HG02852 (cell line): ENCODE results near the gene C4orf54.

Experiments
- ATAC-seq: cut with Tn5 transposase; IDR thresholded peaks from one replicate; pipeline ENCODE4 v1.9.1; 2021; ENCODE audit warnings: mild to moderate bottlenecking, moderate library complexity; ENCODE audit not compliant: unreplicated experiment

The C4orf54 gene

GRCh38 chr4:99657798-99658197 lies at the start of gene C4orf54:
TSS of gene C4orf54 (minus strand) at chr4:99657828. CDS start at chr4:99654648, 3,180 bp downstream.
- ATAC-seq, result no peak

- ATAC-seq, result no peak
Measured at GRCh38 chr4:99705891-99706290, 48.3 kb upstream of the C4orf54 start.

DNA sequence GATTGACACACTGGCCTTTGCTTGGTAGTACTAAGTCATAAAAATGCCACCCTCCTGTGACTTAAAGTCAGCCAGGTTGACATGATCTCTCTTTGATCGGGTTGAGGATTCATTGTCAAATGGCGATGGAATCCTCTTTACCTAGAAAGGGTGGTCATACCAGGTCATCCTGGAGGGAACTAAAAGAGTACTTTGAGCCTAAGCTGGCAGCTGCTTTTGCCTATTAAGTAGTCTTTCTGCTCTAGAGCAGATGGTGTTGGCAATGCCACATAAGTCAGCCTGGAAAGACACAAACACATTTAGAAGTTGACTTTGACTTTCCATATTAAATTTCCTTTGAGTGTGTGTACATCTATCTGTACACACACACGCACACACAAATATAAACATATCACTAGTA lies 39.2 kb upstream of the C4orf54 start:
- ATAC-seq, result no peak

GRCh38 chr4:99693140-99693539 lies 35.5 kb upstream of the C4orf54 start:
- ATAC-seq, result no peak

GRCh38 chr4:99690990-99691389 lies 33.4 kb upstream of the C4orf54 start:
- ATAC-seq, result no peak

DNA sequence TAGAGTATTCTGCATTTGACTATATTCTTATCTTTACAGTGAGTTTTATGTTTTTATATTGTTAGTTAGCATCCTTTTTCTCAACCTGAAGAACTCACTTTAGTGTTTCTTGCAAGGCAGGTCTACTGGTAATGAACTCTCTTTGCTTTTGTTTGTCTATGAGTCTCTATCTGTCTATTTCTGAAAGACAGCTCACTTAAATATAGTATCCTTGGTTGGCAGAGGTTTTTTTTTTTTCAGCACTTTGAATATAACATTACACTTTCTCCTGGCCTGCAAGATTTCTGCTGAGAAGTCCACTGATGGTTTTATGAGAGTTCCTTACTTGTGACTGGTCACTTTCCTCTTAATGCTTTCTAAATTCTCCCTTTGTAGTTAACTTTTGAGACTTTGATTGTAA lies 32.8 kb upstream of the C4orf54 start:
- ATAC-seq, result no peak

- no peak for ATAC-seq
Measured at GRCh38 chr4:99687120-99687519, 29.5 kb upstream of the C4orf54 start.

DNA sequence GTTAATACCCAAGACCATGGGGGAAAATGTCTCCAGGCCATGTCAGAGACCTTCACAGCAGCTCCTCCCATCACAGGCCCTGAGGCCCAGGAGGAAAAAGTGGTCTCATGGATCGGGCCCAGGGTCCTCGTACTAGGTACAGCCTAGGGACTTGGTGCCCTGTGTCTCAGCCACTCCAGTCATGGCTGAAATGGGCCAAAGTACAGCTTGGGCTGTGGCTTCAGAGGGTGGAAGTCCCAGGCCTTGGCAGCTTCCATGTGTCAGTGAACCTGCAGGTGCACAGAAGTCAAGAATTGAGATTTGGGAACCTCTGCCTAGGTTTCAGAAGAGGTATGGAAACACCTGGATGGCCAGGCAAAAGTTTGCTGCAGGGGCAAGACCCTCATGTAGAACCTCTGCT lies 27.6 kb upstream of the C4orf54 start:
- no peak for ATAC-seq

- ATAC-seq, result no peak
Measured at GRCh38 chr4:99683895-99684294, 26.3 kb upstream of the C4orf54 start.

GRCh38 chr4:99679976-99680375 lies 22.3 kb upstream of the C4orf54 start:
- no peak for ATAC-seq

DNA sequence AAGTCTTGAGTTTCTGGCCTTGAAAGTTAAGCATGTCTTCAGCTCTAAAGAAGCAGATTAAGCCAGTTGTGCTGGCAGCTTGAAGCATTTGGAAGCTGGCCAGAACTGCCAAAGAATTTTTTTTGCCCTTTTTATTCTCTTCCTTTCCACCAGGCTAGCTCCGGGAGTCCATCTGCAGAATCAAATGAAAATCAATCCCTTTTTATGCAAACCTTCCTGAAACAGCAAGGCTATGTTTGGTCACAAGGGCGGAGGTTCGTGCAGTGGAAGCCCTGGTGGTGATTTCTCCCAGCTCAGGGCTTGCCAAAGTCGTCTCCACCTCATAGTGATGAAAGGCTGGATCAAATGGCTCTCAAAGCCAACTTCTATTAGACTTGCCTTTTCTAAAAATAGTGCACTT lies 21.6 kb upstream of the C4orf54 start:
- ATAC-seq, result no peak

DNA sequence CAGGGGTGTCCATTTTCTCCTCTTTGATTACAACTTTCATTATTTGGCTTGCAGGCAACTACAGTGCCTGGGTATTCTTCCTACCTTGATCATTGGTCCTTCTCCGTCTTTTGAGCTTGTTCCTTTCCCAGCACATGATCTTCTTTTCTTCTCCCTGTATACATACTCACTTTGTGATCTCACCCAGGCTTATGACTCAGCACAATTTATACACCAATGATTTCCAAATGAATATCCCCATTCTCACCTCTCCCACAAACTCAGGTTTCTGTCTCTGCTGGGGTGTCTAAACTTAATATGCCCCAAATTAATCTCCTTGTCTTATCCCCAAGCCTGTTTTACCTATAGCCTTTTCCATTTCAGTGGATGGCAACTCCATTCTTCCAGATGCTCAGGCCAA lies 19.5 kb upstream of the C4orf54 start:
- no peak for ATAC-seq

DNA sequence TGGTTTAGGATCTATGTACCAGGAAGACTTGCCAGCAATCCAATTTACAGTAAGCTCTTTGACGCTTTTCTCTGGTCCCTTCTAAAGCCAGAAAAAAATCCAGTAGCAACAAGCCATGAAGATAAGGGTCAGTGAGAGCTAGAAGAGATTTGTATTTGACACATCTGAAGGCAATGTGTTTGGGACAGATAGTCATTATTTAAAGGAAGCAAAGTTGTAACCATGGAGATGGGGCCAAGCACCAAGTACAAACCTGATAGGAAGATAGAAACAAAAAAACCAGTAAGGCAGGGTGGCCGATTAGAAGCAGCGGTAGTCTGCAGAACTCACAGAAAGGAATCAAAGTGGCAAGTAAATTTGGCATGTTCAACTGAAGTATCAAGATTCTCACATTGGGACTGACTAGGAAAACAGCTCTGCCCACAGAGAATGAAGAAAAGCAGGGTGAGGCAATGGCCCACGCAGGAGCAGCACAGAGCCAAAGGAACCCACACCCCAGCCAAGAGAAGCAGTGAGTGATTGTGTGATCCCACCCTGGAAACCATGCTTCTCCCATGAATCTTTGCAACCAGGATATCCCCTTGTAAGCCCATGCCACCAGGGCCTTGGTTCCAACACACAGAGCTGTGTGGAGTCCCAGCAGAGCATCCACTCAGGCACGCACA lies 12.9 kb upstream of the C4orf54 start:
- no peak for ATAC-seq

- ATAC-seq, result no peak
Measured at GRCh38 chr4:99669084-99669483, 11.5 kb upstream of the C4orf54 start.

DNA sequence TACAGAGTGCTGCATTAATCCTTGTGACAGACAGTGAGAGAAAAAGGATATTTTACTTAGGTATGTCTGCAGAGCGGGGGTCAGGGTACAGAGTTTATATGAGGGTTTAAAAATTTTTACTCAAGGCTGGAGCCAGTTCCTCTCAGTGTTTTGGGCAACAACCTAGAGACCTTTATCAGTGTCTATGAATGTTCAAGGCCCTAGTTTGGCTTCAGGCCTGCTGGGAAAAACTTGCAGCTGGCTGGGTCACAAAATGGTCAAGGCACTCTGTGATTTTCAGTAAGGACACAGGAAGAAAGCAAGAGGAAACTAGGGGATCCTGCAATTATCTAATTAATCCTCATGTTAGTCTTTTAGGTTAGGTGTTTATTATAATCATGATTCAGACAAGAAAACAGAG lies 10.8 kb upstream of the C4orf54 start:
- no peak for ATAC-seq

DNA sequence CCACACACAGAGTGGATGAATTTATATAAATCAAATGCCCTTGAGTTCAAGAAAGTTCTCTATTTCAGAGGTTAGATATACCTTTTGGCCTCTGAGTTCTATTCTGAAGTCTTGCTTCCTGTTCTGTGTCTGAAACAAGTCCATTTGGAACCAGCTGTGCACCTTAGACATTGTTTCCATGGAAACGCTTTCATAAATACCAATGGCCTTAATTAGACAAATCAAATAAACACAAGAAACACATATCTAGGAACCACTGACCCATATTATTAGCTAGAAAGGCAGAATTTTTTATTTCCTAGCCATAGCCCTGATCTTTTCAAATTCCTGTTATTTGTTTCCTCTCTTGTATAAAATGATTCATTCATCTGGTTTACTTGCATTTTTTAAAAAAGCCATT lies 8.4 kb upstream of the C4orf54 start:
- ATAC-seq, result no peak

DNA sequence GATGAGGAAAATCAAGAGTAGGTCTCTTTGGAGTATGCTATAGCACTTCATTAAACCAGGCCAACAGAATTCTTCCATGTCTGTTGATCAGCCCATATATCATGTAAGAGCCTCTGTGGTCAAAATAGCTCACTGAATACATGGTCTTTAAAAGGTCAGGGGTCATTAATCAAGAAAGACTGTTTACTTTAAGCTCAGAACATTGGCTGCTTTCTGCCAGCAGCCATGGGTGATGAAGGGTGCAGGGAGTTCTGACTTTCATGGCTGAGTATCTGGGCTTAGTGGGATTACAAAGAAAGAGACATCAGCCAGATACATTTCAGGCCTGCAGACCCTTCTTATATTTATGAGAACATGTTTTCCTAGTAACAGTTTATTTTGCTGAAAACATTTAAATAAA lies 7.1 kb upstream of the C4orf54 start:
- no peak for ATAC-seq

DNA sequence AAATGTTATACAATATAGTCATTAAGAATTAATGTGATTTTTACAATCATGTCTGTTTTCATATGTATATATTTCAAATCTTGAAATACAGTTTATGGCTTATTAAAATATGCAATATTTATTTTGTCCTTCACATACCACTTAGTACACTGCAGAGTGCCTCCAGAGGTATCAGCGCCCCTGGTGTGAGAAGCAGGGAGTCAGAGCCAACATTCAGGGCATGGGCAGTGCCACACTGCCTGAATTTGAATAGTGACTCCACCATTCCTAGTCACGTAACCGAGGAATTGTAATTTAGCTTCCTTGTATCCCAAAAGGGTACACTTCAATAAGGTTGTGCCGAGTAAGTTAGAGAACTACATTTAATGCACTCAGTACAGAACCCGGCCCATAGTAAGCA lies 4.3 kb upstream of the C4orf54 start:
- no peak for ATAC-seq

DNA sequence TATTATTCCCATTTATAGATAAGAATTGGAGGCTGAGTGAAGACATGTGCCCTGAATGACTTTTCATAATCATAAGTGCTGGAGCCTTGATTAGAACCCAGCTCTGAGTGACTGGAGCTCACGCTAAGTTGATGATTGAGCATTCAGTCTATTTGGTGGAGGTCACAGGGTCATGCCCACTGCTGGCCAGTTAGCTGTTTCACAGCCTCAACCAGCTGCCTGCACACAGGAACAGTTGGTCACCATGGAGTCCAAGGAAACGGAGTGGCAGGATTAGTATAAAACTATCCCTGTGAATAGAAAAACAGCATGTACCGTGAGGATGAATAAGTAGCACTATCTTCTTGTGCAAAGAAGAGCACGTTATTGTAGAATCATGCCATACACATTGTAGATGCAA lies 1.0 kb upstream of the C4orf54 start:
- no peak for ATAC-seq

- ATAC-seq, result no peak
Measured at GRCh38 chr4:99655308-99656081, 2.1 kb downstream of the C4orf54 start.

- no peak for ATAC-seq
Measured at GRCh38 chr4:99654361-99654761, 3.3 kb downstream of the C4orf54 start.

GRCh38 chr4:99653916-99654315 lies 3.7 kb downstream of the C4orf54 start:
- ATAC-seq, result no peak
